ENCODE measurements around the gene ACTG1. TPM values are rescaled to one million over a fixed set of nuclear protein-coding genes. Genes with fewer than 3 reads are reported as not detected.

Gene ACTG1
- total and polyA plus RNA-seq, 2 of the 13 experiments (the other 11 are each of a cell fraction or from before 2014, with no cell fraction given), result 973 to 1,138 TPM

GRCh38 chr17:81523402-81524038 lies 10.9 kb upstream of the ACTG1 start:
- Histone ChIP-seq H3K27me3 (ENCODE audit: control insufficient read depth in 1 of 2, insufficient read depth in 2 of 2, low read length in 2 of 2) (peaks cover 12 to 77% of the 10 kb centered on the region in 2 experiments), H3K36me3 (replicated peaks in 1 of 2; ENCODE audit: control insufficient read depth in 1 of 2, insufficient read depth in 2 of 2, low read length in 2 of 2) (no peaks in the 10 kb centered on the region), H3K4me3 (replicated peaks in 1 of 3; ENCODE audit: insufficient read depth in 1 of 3, low read depth in 2 of 3, low read length in 3 of 3) (no peak overlapping the region; a peak in 1 of 6 replicates), H3K79me2 (ENCODE audit: insufficient read depth, low read length) (no peaks in the 10 kb centered on the region), H3K9me3 (ENCODE audit: low read length) (no peaks in the 10 kb centered on the region), H3K9ac (ENCODE audit: insufficient read depth, low read depth, low read length) (no peak overlapping the region), H3K4me1 (ENCODE audit: insufficient read depth, low read length) (peaks cover 38% of the 10 kb centered on the region), H2AFZ (ENCODE audit: low read length) (no peak overlapping the region), H3K4me2 (ENCODE audit: low read depth, low read length) (peak overlapping the region; percentile 41), H4K20me1 (ENCODE audit: insufficient read depth, low read length) (no peaks in the 10 kb centered on the region), H3K27ac (ENCODE audit: extremely low read length, insufficient read depth, low read length) (no peak overlapping the region)
- intact Hi-C loops (cut with micrococcal nuclease; ENCODE audit: unreplicated experiment) (loop anchor here (2.0 kb wide), 1 partner anchor 271 kb away; no protein-coding TSS in a partner anchor), in situ Hi-C loops (cut with HindIII; ENCODE audit: extremely low pct_ligation_motif_present, low pct_unique_long_range_greater_than_20kb) (no loop called here)
- no peak for FAIRE-seq
- POLR2A ChIA-PET, result interaction anchor here (1.0 to 2.6 kb wide), 4 partner anchors 11 to 232 kb away, joined by 3 to 21 read pairs (median 4); partner anchors contain the start of gene ACTG1
- no peak for DNase-seq (ENCODE audit: low spot score)
- TF ChIP-seq XRCC5 (optimal IDR thresholded peaks at IDR 0.05; ENCODE audit: low read length), result peak; percentile 1
- TF ChIP-seq ZNF891 (CRISPR knock-in tag; IDR thresholded peaks at IDR 0.05), result 0 out of 2 replicates have a peak, but pooled peaks have one; percentile 32
- TF ChIP-seq ZFX (CRISPR knock-in tag; IDR thresholded peaks at IDR 0.05; ENCODE audit: low read depth), result peak; percentile 8; the same call in 1 of the 2 replicates
- TF ChIP-seq KDM5B (CRISPR knock-in tag; IDR thresholded peaks at IDR 0.05; ENCODE audit: borderline replicate concordance), result peak; percentile 60; the same call in 1 of the 2 replicates
- TF ChIP-seq ZNF263 (CRISPR knock-in tag; IDR thresholded peaks at IDR 0.05), result no peak
- TF ChIP-seq BHLHE40 (IDR thresholded peaks at IDR 0.05; ENCODE audit: low read length), result peak; percentile 43; the same call in 1 of the 2 replicates
- TF ChIP-seq FOSL2 (CRISPR knock-in tag; IDR thresholded peaks at IDR 0.05), result 0 out of 2 replicates have a peak, but pooled peaks have one; percentile 14
- no peak for TF ChIP-seq ZNF567 (CRISPR knock-in tag; IDR thresholded peaks at IDR 0.05; ENCODE audit: borderline replicate concordance)
- 0 out of 2 replicates have a peak, but pooled peaks have one; percentile 36 for TF ChIP-seq HOXD1 (CRISPR knock-in tag; IDR thresholded peaks at IDR 0.05)
- peak; percentile 47; the same call in 1 of the 2 replicates for TF ChIP-seq ZNF180 (CRISPR knock-in tag; IDR thresholded peaks at IDR 0.05; ENCODE audit: borderline replicate concordance, low read depth)
- 0 out of 2 replicates have a peak, but pooled peaks have one; percentile 53 for TF ChIP-seq HIVEP1 (CRISPR knock-in tag; IDR thresholded peaks at IDR 0.05)
- no peak for TF ChIP-seq ZNF225 (CRISPR knock-in tag; IDR thresholded peaks at IDR 0.05)
- peak; percentile 25; the same call in 1 of the 2 replicates for TF ChIP-seq ZNF350 (CRISPR knock-in tag; IDR thresholded peaks at IDR 0.05; ENCODE audit: borderline replicate concordance, low read depth)
- TF ChIP-seq ZNF761 (CRISPR knock-in tag; conservative IDR thresholded peaks at IDR 0.05), result no peak
- TF ChIP-seq CBX1 (IDR thresholded peaks at IDR 0.05; ENCODE audit: low read depth), result peak; percentile 32
- TF ChIP-seq ZFP90 (CRISPR knock-in tag; IDR thresholded peaks at IDR 0.05; ENCODE audit: borderline replicate concordance), result no peak
- peak; percentile 60 for TF ChIP-seq AGO1 (IDR thresholded peaks at IDR 0.05; ENCODE audit: low read depth, low read length, poor library complexity, severe bottlenecking)
- TF ChIP-seq GABPB1 (CRISPR knock-in tag; IDR thresholded peaks at IDR 0.05), result 0 out of 2 replicates have a peak, but pooled peaks have one; percentile 20
- 0 out of 2 replicates have a peak, but pooled peaks have one; percentile 15 for TF ChIP-seq NRL (CRISPR knock-in tag; IDR thresholded peaks at IDR 0.05; ENCODE audit: borderline replicate concordance)
- 0 out of 2 replicates have a peak, but pooled peaks have one; percentile 34 for TF ChIP-seq HNRNPL (IDR thresholded peaks at IDR 0.05; ENCODE audit: low read depth, low read length)
- no peak for TF ChIP-seq ZNF691 (CRISPR knock-in tag; IDR thresholded peaks at IDR 0.05; ENCODE audit: borderline replicate concordance, low read depth)
- TF ChIP-seq ZNF768 (CRISPR knock-in tag; IDR thresholded peaks at IDR 0.05), result peak; percentile 4; the same call in 1 of the 2 replicates
- CTCF ChIA-PET (ENCODE audit: low intra/inter-chr PET ratio, low total read pairs), result interaction anchor here (1.0 kb wide), 1 partner anchor 270 kb away, joined by 3 read pairs; no protein-coding TSS in a partner anchor
- BruUV-seq (replicated peaks), result no TSS peak
- ATAC-seq, result no peak
- WGBS (ENCODE audit: low lambda C conversion rate), result 0% methylated on average over 4 of the region's 17 CpGs
